HG02885 (cell line): ENCODE measurements around the gene AP4E1.
"Not testable (repeated sequence)": the region's sequence is repeated elsewhere in the genome, so short reads cannot be mapped to it uniquely, and the experiment has no call there.

ENCODE experiments used
- ATAC-seq: cut with Tn5 transposase; IDR thresholded peaks from one replicate; pipeline ENCODE4 v1.9.1; 2021; ENCODE audit warnings: mild to moderate bottlenecking; ENCODE audit not compliant: unreplicated experiment, poor library complexity

Gene AP4E1

GRCh38 chr15:50908209-50909009, at the start of gene AP4E1:
AP4E1 (plus strand) TSS chr15:50908683; CDS start chr15:50908779, 96 bp downstream.
- ATAC-seq = peak; percentile 60

- no peak for ATAC-seq
These were observed 47.7 kb upstream of the AP4E1 start for GRCh38 chr15:50860824-50861223.

- ATAC-seq = no peak
These were observed 45.9 kb upstream of the AP4E1 start for GRCh38 chr15:50862553-50862952.

- ATAC-seq = no peak
These were observed 43.6 kb upstream of the AP4E1 start for GRCh38 chr15:50864873-50865272.

GRCh38 chr15:50865515-50866353, 42.7 kb upstream of the AP4E1 start:
- no peak for ATAC-seq

GRCh38 chr15:50871832-50872231, 36.7 kb upstream of the AP4E1 start:
- no peak for ATAC-seq

GRCh38 chr15:50872832-50873426, 35.6 kb upstream of the AP4E1 start:
- ATAC-seq = no peak

GRCh38 chr15:50873935-50874361, 34.5 kb upstream of the AP4E1 start:
- no peak for ATAC-seq

GRCh38 chr15:50875238-50875637, 33.2 kb upstream of the AP4E1 start:
- not testable (repeated sequence) for ATAC-seq

- no peak for ATAC-seq
These were observed 32.1 kb upstream of the AP4E1 start for GRCh38 chr15:50876260-50876988.

- ATAC-seq = no peak
These were observed 31.5 kb upstream of the AP4E1 start for GRCh38 chr15:50876989-50877360.

GRCh38 chr15:50879016-50879617, 29.4 kb upstream of the AP4E1 start:
- peak; percentile 59 for ATAC-seq

- ATAC-seq = no peak
These were observed 28.3 kb upstream of the AP4E1 start for GRCh38 chr15:50880206-50880605.

GRCh38 chr15:50880651-50881114, 27.8 kb upstream of the AP4E1 start:
- ATAC-seq = peak; percentile 52

- no peak for ATAC-seq
These were observed 27.1 kb upstream of the AP4E1 start for GRCh38 chr15:50881121-50882048.

- ATAC-seq = no peak
These were observed 24.6 kb upstream of the AP4E1 start for GRCh38 chr15:50883903-50884302.

GRCh38 chr15:50884540-50884939, 23.9 kb upstream of the AP4E1 start:
- ATAC-seq = no peak

GRCh38 chr15:50886139-50886467, 22.4 kb upstream of the AP4E1 start:
- no peak for ATAC-seq
